ENCODE measurements around the gene ADM5.

ADM5 gene

GRCh38 chr19:49658566-49659442, 30.6 kb upstream of the ADM5 start:
- no peak for DNase-seq

- DNase-seq = no peak
Observed at GRCh38 chr19:49660338-49660961, 28.9 kb upstream of the ADM5 start.

GRCh38 chr19:49662011-49662410, 27.4 kb upstream of the ADM5 start:
- no peak for DNase-seq

- DNase-seq = no peak
Observed at GRCh38 chr19:49663224-49663623, 26.2 kb upstream of the ADM5 start.

- peak; percentile 91 for DNase-seq
Observed at GRCh38 chr19:49664171-49665035, 25.0 kb upstream of the ADM5 start.

GRCh38 chr19:49665036-49665350, 24.4 kb upstream of the ADM5 start:
- no peak for DNase-seq

GRCh38 chr19:49665351-49666119, 23.9 kb upstream of the ADM5 start, which contains the start of the genes BCL2L12 and IRF3:
Gene BCL2L12 (plus strand): TSS chr19:49665933. CDS start chr19:49666693, 760 bp downstream.
Gene IRF3 (minus strand): TSS chr19:49665857. CDS start chr19:49664838, 1,019 bp downstream.
- DNase-seq = peak; percentile 86

GRCh38 chr19:49666120-49666444, 23.3 kb upstream of the ADM5 start:
- DNase-seq = no peak

- DNase-seq = no peak
Observed at GRCh38 chr19:49667473-49667872, 21.9 kb upstream of the ADM5 start.

GRCh38 chr19:49669516-49669915, 19.9 kb upstream of the ADM5 start:
- no peak for DNase-seq

GRCh38 chr19:49672131-49672919, 17.1 kb upstream of the ADM5 start:
- peak; percentile 56 for DNase-seq

- DNase-seq = peak; percentile 83
Observed at GRCh38 chr19:49676136-49676783, 13.1 kb upstream of the ADM5 start.

GRCh38 chr19:49676784-49677230, 12.6 kb upstream of the ADM5 start:
- DNase-seq = peak; percentile 100

GRCh38 chr19:49677231-49677900, 12.0 kb upstream of the ADM5 start, which contains the start of gene PRMT1:
Gene PRMT1 (plus strand): TSS chr19:49677271. CDS start chr19:49677281, 10 bp downstream.
- peak; percentile 38 for DNase-seq

GRCh38 chr19:49677901-49678674, 11.3 kb upstream of the ADM5 start:
- DNase-seq = peak; percentile 62

- no peak for DNase-seq
Observed at GRCh38 chr19:49678985-49679770, 10.2 kb upstream of the ADM5 start.

- no peak for DNase-seq
Observed at GRCh38 chr19:49679771-49680413, 9.5 kb upstream of the ADM5 start.
